CD1c-positive myeloid dendritic cell (primary cell): ENCODE results near the gene ATAD2B.

Source experiments
- DNase-seq: peaks from one replicate; pipeline ENCODE4 v3.0.0-alpha.2; 2016; ENCODE audit errors: extremely low spot score

ATAD2B gene

GRCh38 chr2:23703037-23703582, 223.8 kb downstream of the ATAD2B start:
- DNase-seq: no peak

GRCh38 chr2:23700627-23701026, 226.3 kb downstream of the ATAD2B start:
- DNase-seq: no peak

GRCh38 chr2:23699580-23699925, 227.4 kb downstream of the ATAD2B start:
- DNase-seq: no peak

- DNase-seq: no peak
Measured at GRCh38 chr2:23698721-23699579, 228.0 kb downstream of the ATAD2B start.
